Duodenal mucosa (tissue), 2 donors: ENCODE results near the gene SORCS2.

ENCODE experiments used
- H3K27ac ChIP-seq: one replicate; pipeline ENCODE4 v1.7.0; 2013; ENCODE audit warnings: low read depth, low read length
- H3K27me3 ChIP-seq, 2 donors: one replicate each; pipeline ENCODE4 v1.7.0; 2013; ENCODE audit warnings: low read length in 2 of 2, control low read depth in 1 of 2; ENCODE audit not compliant: insufficient read depth in 2 of 2, control insufficient read depth in 1 of 2
- H3K36me3 ChIP-seq, 2 donors: one replicate each; pipeline ENCODE4 v1.7.0; 2013; ENCODE audit warnings: low read length in 2 of 2, control low read depth in 1 of 2; ENCODE audit not compliant: insufficient read depth in 2 of 2, control insufficient read depth in 1 of 2
- H3K4me1 ChIP-seq, 2 donors: one replicate each; pipeline ENCODE4 v1.7.0; 2013; ENCODE audit warnings: low read length in 2 of 2, control low read depth in 1 of 2; ENCODE audit not compliant: insufficient read depth in 2 of 2, control insufficient read depth in 1 of 2
- H3K4me3 ChIP-seq, 2 donors: one replicate each; pipeline ENCODE4 v1.7.0; 2013; ENCODE audit warnings: low read length in 2 of 2, low read depth in 1 of 2
- H3K9ac ChIP-seq, 2 donors: one replicate each; pipeline ENCODE4 v1.7.0; 2013; ENCODE audit warnings: low read length in 2 of 2, low read depth in 1 of 2
- H3K9me3 ChIP-seq, 2 donors: one replicate each; pipeline ENCODE4 v1.7.0; 2013; ENCODE audit warnings: low read length in 2 of 2, control low read depth in 1 of 2; ENCODE audit not compliant: control insufficient read depth in 1 of 2

The SORCS2 gene

DNA sequence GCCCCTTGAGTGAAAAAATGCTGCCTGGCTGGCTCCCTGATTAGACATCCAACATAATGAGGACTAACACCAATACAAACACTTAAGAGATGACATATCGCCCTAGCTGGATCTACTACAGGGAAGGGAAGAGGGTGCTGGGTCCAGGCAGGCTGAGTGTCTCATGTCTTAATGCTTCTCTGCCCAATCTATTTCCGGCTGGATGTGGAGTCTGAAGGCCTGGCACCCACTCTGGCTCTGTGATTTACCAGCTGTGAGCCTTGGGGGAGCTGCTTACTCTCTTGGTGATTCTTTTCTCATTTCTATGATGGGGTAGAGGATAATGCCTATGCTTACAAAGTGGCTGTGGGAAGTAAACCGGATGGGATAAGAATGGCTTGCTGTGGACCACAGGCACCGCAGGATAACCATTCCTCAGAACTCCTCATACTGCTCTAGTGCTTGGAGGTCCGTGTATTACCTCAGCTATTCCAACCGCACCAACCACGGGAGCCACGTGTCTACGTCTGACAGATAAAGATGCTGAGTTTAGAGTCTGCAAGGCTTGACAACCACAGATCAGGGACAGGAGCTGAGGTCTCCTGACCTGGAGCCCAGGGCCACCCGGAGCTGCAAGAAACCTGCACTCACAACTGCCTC lies 585.7 kb downstream of the SORCS2 start:
- Histone ChIP-seq H3K9me3 (no peaks in the 10 kb centered on the region), H3K27ac (no peak overlapping the region), H3K9ac (no peak overlapping the region), H3K4me3 (no peak overlapping the region), H3K36me3 (peaks cover 8 to 19% of the 10 kb centered on the region in 2 donors), H3K27me3 (no peaks in the 10 kb centered on the region), H3K4me1 (peaks cover 24 to 33% of the 10 kb centered on the region in 2 donors)

DNA sequence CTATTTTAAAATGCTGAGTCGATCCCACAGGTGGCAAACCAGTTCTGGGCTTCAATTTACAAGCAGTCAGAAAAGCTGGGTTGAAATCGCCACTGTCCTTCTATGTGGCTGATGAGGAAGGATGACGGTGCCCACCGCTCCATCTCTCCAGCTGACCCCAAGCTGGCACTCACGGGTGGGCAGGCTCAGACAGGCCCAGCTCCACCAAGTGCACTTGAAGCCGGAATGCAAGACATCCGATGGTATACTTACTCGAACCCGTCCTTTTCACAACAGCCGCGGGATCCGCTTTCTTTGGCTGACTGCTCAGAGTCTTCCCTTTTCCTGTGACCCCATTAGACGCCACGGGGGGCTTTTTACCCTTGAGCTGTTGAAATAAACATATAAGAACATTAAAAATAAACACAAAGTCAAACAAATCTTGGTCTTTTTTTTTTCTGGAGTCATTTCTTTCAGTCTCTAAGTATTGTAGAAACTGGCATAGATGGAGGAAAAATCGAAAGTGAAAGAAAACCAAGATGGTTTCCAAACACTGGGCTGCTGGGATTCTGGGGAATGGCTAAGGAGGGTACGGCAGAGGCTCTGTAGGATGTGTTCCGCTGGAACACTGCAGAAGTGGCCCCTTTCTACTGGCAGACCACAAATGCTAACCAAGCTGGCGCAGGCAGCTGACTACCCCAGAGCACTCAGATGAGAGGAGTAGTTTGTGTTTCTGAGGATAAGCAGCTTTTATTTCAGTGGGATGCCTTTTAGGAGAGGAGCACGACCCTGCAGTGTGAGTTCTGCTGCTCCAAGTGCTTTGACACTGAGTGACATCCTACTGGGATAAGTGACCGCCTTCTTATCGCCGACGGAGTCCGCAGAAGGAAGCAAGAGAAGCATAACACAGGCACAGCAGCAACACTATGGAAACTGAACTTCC lies 586.4 kb downstream of the SORCS2 start:
- peaks cover 17 to 25% of the 10 kb centered on the region in 2 donors for H3K4me1 ChIP-seq

DNA sequence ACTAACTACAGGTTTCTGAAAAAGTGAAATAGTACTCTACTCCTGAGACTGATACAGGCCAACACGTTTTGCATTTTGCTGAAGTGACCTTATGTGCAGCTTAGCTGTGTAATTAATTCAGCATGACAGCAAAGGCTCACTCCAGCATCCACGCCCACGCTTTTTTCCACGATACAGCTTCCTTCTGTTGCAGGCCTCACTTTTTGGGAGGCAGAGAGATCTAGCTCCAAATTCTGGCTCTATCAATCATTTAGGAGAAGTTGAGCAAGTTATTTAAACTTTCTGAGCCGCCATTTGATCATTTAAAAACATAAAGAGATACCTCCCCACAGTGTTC lies 587.1 kb downstream of the SORCS2 start:
- Histone ChIP-seq H3K27me3 (no peaks in the 10 kb centered on the region), H3K27ac (no peak overlapping the region), H3K36me3 (peaks cover 8 to 14% of the 10 kb centered on the region in 2 donors), H3K9me3 (no peaks in the 10 kb centered on the region), H3K9ac (no peak overlapping the region), H3K4me3 (no peak overlapping the region), H3K4me1 (peaks cover 14 to 20% of the 10 kb centered on the region in 2 donors)

More for the DNA sequence above, 586.4 kb downstream of the SORCS2 start:
- H3K4me3 ChIP-seq, result no peak overlapping the region
- no peaks in the 10 kb centered on the region for H3K9me3 ChIP-seq
- H3K27me3 ChIP-seq, result no peaks in the 10 kb centered on the region
- no peak overlapping the region for H3K27ac ChIP-seq
- H3K36me3 ChIP-seq, result peaks cover 8 to 19% of the 10 kb centered on the region in 2 donors
- no peak overlapping the region for H3K9ac ChIP-seq

DNA sequence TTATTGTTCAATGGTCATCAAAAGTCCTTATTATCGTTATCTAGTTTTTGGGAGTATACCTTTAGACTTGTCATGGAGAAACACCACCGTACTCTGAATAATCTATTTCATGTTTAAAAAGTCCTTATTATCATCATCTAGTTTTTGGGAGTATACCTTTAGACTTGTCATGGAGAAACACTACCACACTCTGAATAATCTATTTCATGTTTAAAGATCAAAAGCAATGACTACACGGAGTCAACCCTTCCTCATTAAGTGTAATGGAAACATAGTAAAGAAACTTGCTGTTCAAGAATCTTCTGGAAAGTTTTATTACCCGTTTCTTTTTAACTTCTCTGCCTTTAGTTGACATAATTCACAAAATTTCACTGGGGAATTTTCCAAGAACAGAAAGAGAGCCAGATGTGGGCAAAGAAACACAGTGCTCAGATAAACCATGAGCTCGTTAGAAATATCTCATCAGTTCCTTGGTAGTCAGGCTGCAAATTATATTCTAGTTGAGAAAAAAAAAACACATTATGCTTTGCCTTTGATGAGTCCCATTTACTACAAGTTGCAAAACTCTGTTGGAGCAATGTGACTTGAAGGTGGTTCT lies 588.5 kb downstream of the SORCS2 start:
- Histone ChIP-seq H3K9ac (no peak overlapping the region), H3K9me3 (no peaks in the 10 kb centered on the region), H3K4me3 (no peak overlapping the region), H3K4me1 (peaks cover 14 to 20% of the 10 kb centered on the region in 2 donors), H3K27ac (no peak overlapping the region), H3K27me3 (no peaks in the 10 kb centered on the region), H3K36me3 (peaks cover 12 to 23% of the 10 kb centered on the region in 2 donors)

DNA sequence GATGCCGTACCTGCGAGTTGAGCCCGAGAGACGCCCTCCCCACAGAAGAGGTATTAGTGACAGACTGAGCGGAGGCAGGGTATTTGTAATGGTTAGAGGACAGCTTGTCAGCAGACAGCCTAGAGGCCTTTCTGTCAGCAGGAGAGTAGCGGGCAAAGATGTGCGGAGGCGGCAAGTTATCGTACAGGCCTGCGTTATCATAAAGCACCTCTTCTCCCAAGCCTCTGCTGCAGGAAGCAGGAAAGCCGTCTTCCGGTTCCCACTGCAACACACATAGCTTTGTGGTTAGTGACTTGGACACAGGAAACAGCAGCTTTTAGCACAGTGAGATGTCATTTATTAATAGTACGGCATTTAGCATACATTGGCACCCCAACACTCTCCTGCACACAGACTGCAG lies 589.0 kb downstream of the SORCS2 start:
- Histone ChIP-seq H3K4me1 (peaks cover 14 to 20% of the 10 kb centered on the region in 2 donors), H3K9ac (no peak overlapping the region), H3K27me3 (no peaks in the 10 kb centered on the region), H3K36me3 (peaks cover 12 to 28% of the 10 kb centered on the region in 2 donors), H3K9me3 (no peaks in the 10 kb centered on the region), H3K4me3 (no peak overlapping the region), H3K27ac (no peak overlapping the region)

DNA sequence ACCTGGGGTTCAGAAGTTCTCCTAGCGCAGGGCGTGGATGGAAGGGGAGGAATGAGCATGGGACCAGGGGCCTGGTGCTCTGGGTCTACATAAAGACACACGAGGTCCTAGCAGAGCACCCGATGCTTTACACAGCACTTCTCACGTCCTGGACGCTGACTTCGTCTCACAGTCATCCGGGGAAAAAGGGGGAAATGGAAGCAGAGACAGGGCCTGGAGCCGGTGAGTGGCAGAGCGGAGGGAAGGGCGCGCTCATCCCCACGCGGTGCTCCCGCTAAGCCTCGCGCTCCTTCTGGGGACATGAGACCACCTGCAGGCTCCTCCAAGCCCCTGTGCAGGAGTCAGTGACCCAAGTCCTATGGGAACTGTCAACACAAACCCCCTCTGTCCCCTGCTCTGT lies 589.7 kb downstream of the SORCS2 start:
- Histone ChIP-seq H3K36me3 (peaks cover 11 to 29% of the 10 kb centered on the region in 2 donors), H3K4me3 (no peak overlapping the region), H3K27me3 (no peaks in the 10 kb centered on the region), H3K9me3 (no peaks in the 10 kb centered on the region), H3K4me1 (peaks cover 14 to 20% of the 10 kb centered on the region in 2 donors), H3K27ac (no peak overlapping the region), H3K9ac (no peak overlapping the region)

DNA sequence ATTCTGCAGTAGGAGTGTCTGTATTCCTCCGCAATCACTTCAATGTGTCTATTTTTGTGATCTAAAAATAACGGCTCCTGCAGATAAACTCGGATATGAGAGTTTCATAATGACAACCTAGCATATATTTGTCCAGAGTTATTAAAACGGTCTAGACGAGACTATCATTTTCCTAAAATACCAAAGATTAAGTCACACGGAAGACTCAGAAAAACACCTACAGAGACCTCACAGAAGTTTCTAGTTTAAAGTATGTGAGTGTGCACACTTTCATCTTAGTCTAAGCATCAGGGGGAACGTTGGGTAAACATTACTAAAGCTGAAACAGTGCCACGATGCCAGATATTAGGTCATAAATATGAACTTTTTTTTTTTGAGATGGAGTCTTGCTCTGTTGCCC lies 590.4 kb downstream of the SORCS2 start:
- H3K9ac ChIP-seq, result no peak overlapping the region
- peaks cover 14 to 20% of the 10 kb centered on the region in 2 donors for H3K4me1 ChIP-seq
- H3K4me3 ChIP-seq, result no peak overlapping the region
- no peak overlapping the region for H3K27ac ChIP-seq
- no peaks in the 10 kb centered on the region for H3K9me3 ChIP-seq
- no peaks in the 10 kb centered on the region for H3K27me3 ChIP-seq
- peaks cover 9 to 26% of the 10 kb centered on the region in 2 donors for H3K36me3 ChIP-seq

DNA sequence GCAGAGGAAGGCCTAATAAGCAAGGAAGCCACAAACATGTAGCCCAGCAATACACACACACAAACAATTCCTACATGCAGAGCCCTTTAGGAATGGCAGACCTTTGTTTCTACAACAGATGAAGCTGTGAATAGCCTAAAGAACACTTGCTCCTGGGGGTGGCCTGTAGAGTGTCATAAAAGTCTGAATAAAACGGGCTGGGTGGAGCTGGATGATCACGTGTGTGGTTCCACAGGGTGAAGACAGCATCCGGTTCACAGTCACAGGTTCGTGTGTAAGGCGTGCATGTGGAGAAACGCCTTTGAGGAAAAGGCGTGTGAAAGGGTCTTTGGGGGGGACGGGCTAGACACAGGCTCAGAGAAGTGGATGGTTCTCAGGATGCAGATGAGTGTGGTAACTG lies 591.2 kb downstream of the SORCS2 start:
- H3K9me3 ChIP-seq, result no peaks in the 10 kb centered on the region
- H3K27me3 ChIP-seq, result no peaks in the 10 kb centered on the region
- peaks cover 4 to 20% of the 10 kb centered on the region in 2 donors for H3K36me3 ChIP-seq
- peaks cover 14 to 20% of the 10 kb centered on the region in 2 donors for H3K4me1 ChIP-seq
- no peak overlapping the region for H3K27ac ChIP-seq
- H3K4me3 ChIP-seq, result no peak overlapping the region
- H3K9ac ChIP-seq, result no peak overlapping the region

DNA sequence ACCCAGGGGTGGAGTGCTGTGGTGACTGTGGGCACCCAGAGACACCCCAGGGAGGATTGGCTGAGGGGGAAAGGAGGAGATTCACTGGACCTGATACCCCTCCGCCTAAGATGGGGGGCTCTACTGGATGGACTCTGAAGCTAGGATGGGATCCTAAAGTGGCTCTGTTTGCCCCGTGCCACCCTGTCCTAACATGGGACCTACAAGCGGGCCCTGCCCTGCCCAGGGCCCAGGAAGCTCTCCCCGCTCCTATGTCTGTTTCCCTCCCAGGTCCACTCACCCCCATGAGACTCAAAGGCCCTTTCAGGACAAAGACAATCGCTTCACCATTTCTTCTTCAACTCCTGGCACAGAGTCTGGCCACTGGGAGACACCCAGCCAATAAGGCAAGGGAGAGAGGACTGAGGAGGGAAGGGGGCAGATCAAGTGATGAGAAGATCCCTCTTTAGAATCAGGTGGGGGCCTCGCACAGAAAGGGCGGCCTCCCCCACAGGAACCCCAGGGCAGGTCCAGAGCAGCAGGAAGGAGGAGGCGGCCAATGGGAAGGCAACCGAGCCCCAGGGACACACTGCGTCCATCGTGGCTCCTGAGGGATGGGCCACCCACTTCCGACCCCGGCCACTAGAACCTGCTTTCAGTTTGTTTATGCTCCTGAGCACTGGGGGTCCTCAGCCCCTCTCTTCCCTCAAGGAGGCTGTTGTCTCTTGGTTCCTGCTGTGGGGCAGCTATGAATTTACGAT lies 592.0 kb downstream of the SORCS2 start:
- peaks cover 4 to 23% of the 10 kb centered on the region in 2 donors for H3K36me3 ChIP-seq
- H3K9ac ChIP-seq, result no peak overlapping the region
- no peaks in the 10 kb centered on the region for H3K27me3 ChIP-seq
- H3K9me3 ChIP-seq, result no peaks in the 10 kb centered on the region
- peaks cover 14 to 15% of the 10 kb centered on the region in 2 donors for H3K4me1 ChIP-seq
- H3K4me3 ChIP-seq, result no peak overlapping the region
- H3K27ac ChIP-seq, result no peak overlapping the region
